GM12875 (cell line): Measurements from ENCODE around the gene ERCC5.

ENCODE experiments used
- H3K4me3 ChIP-seq: one replicate; pipeline ENCODE4 v1.5.1; 2011; ENCODE audit warnings: low read depth, low read length, control low read depth
- CTCF ChIP-seq: IDR thresholded peaks from 2 replicates; pipeline ENCODE4 v1.5.1; 2011; ENCODE audit warnings: low read depth, mild to moderate bottlenecking, control low read depth, inconsistent platforms, low read length, moderate library complexity, borderline replicate concordance; ENCODE audit not compliant: insufficient read depth

Gene ERCC5

DNA sequence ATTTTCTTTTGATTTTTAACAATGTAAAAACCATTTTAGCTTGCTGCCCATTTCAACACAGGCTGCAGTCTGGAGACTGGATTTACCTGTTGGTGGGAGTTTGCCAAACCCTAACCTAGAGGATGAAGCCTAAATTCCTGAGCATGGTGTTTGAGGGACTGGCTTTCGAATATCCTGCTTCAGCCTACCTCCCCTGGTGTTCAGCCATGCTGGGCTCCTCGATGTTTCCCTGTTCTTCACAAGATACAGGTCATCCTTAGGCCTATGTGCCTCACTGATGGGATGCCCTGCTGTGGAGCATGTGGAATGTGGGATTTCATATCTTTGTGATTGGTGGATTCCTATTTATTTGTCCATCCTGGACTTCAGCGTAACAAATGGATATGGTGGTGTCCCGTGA lies 20.4 kb upstream of the ERCC5 start:
- H3K4me3 ChIP-seq, result no peak overlapping the region
- TF ChIP-seq CTCF, result no peak

DNA sequence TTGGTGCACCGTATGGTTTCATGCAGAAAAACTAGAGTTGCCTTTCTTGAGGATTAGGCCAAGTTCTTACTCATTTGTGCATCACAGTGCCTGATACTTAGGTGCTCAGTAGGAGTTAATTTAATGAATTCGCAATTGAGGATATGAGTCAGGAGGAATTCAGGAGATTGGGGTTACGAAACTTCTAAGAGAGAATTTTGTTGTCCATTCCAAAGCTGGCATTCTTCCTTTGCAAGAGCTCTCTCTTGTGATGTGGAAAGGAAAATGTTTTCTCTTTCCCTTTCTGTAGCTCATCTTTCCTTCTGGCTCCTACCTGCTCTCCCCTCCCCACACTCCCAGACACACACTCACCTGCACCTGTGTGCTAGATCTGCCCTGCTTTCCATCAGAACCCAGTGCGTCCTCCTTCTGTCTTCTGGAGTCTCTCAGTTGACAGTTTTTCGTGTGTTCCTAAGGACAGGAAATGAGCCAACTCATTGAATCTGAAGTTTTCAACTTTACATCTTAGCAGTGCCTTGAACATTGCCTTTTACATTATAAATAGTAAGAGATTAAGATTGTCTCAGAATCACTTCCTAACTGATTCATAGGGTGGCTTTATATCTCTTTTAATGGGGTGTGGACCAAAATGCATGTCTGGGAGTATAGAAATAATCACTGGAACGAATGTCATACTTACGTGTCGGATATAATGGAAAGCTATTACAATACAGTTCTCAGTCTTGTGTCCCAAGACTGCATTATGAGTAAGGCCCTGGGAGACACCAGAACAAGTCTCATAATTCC lies 19.7 kb upstream of the ERCC5 start:
- TF ChIP-seq CTCF, result no peak
- H3K4me3 ChIP-seq, result no peak overlapping the region

DNA sequence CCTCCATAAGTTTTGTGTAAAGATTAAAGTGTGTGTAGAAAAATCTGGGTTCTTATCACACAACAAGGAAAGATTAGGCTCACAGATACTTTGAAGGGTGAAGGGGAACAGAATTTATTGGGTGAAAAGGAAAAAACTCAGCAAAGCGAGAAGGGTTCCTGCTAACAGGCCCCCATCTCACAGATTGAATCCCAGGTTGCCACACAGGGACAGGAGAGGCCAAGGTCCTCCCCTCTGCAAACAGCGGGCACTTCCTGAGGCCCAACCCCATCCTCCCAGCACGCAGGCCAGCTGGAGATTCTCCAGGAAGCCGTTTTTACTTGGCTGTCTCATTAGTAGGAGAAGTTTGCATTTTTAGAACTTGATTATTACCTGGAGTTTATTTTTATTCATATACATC lies 15.2 kb upstream of the ERCC5 start:
- no peak overlapping the region for H3K4me3 ChIP-seq

GRCh38 chr13:102836471-102836870 lies 9.4 kb upstream of the ERCC5 start:
- TF ChIP-seq CTCF, result no peak

More for the DNA sequence above, 15.2 kb upstream of the ERCC5 start:
- TF ChIP-seq CTCF, result no peak

GRCh38 chr13:102838273-102838672 lies 7.6 kb upstream of the ERCC5 start:
- TF ChIP-seq CTCF, result no peak
- H3K4me3 ChIP-seq, result no peak overlapping the region

More at GRCh38 chr13:102836471-102836870, 9.4 kb upstream of the ERCC5 start:
- H3K4me3 ChIP-seq, result no peak overlapping the region

GRCh38 chr13:102838982-102839381 lies 6.8 kb upstream of the ERCC5 start:
- no peak for TF ChIP-seq CTCF
- H3K4me3 ChIP-seq, result no peak overlapping the region

GRCh38 chr13:102839462-102839861 lies 6.4 kb upstream of the ERCC5 start:
- TF ChIP-seq CTCF, result no peak
- no peak overlapping the region for H3K4me3 ChIP-seq
